NCI-H2171 treated with DMSO at 0.1 percent for 48 hours (cell line): ENCODE data around the gene P3R3URF.
"Not testable (repeated sequence)": the region's sequence is repeated elsewhere in the genome, so short reads cannot be mapped to it uniquely, and the experiment has no call there.

Experiments
- DNase-seq: peaks from one replicate; lab custom pipeline; 2025; lab: John Stamatoyannopoulos, UW

P3R3URF gene

DNA sequence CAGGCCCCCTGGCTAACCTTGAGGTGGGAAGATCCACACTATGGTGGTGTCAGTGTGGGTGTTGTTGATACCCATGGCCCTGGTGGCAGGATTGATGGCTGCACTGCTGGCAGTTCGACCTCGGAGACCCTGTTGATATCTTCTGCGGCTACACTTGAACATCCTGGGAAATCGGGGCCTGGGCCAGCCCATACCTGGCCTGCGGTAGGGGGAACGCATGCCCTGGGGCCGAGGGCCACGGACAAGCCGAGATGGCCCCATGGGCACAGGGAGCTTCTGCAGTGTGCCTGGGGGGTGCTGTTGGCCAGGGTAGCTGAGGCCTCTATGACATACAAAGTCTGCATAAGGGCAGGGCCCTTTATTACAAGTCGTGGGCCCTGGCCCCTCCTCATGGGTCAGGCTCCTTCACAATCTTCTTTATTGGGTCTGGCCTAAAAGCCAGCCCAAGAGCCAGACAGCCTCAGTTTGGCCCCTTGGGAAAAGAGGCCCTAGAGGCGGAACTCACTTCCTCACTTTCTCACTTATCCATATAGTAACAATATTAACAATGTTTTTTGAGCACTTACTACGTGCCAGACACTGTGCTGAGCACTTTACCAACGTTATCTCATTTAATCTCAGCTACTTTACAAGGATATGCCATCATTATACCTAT, at the start of gene P3R3URF:
TSS of gene P3R3URF (minus strand) at position 278 of the 655 bp plus-strand sequence. CDS start at position 261, 17 bp downstream.
- DNase-seq, result no peak

DNA sequence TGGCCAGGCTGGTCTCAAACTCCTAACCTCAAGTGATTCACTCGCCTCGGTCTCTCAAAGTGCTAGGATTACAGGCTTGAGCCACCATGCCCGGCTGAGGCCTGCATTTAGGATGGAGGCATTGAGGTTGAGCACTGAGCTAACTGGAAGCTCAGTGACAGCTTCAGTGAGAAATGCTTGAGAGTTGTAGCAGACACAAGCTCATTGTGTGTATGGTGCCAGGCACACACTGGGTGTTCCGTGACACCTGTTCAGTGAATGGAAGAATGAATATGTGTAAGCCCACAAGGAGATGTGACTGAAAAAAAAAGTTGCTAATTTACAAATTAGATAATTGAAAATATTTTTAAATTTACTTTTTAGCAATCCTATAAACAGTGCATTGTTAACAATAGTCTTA, 48.7 kb upstream of the P3R3URF start:
- no peak for DNase-seq

DNA sequence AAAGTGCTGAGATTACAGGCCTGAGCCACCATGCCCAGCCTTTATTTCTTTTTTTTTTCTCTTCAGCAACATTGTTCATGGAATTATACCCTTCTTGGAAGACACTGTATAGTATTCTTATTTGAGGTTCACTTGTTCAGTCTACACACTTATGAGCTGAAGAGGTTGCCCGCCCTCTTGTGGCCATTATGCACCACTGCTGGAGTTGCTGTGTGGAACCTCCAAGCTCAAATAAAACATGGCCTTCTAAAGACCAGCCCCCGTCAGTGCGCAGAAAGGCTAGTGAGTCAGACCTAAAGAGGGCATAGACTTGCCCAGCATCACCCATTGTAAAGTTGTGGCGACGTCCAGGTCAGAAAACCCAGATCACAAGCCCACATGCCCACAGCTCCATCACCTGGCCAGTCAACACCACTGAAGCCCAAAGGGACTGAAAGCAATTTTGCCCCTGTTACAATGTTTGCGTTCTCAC, 47.2 kb upstream of the P3R3URF start:
- peak; percentile 80 for DNase-seq

DNA sequence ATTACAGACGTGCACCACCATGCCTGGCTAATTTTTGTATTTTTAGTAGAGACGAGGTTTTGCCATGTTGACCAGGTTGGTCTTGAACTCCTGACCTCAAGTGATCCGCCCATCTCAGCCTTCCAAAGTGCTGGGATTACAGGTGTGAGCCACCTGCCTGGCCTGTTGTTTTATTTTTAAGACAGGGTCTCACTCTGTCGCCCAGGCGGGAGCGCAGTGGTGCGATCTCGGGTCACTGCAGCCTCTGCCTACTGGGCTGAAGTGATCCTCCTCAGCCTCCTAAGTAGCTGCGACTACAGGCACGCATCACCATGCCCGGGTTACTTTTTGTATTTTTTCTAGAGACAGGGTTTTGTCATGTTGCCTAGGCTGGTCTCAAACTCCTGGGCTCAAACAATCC, 46.8 kb upstream of the P3R3URF start:
- not testable (repeated sequence) for DNase-seq

DNA sequence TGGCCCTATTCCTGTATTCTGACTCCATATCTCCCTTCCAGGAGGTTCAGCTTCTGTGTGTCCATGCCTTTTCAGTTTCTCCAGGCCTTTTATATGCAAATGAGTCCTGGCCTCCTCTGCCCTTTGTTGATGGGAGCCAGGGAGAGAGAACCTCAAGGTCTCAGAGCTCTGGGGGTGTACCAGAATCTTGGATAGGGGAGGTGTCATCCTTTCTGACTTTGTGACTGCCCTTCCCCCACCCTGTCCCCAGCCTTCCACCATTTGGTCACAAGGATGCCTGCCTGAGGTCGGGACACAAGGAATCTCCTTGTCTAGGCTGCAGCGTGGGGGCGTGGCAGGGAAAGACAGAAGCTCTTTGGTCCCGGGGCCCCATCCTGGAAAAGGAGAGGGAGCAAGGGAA, 45.5 kb upstream of the P3R3URF start:
- no peak for DNase-seq

DNA sequence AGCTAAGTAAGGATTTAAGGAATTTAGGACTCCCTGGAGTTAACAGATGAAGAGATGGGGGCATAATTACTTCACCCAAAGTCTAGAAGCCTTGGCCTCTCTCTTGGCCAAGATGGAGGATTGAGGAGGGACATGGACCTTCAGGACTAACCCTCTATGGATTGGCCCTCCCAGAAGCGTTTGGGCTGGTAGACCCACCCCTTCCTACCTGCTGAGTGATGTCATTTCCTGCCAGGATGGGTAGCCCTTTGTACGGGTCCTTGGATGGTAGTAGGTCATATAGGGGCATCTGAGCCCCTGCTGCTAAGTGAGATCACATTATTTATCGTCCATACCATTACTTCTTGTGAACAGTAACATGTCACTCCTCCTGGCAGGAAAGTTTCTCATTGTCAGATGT, 44.5 kb upstream of the P3R3URF start:
- DNase-seq, result no peak

DNA sequence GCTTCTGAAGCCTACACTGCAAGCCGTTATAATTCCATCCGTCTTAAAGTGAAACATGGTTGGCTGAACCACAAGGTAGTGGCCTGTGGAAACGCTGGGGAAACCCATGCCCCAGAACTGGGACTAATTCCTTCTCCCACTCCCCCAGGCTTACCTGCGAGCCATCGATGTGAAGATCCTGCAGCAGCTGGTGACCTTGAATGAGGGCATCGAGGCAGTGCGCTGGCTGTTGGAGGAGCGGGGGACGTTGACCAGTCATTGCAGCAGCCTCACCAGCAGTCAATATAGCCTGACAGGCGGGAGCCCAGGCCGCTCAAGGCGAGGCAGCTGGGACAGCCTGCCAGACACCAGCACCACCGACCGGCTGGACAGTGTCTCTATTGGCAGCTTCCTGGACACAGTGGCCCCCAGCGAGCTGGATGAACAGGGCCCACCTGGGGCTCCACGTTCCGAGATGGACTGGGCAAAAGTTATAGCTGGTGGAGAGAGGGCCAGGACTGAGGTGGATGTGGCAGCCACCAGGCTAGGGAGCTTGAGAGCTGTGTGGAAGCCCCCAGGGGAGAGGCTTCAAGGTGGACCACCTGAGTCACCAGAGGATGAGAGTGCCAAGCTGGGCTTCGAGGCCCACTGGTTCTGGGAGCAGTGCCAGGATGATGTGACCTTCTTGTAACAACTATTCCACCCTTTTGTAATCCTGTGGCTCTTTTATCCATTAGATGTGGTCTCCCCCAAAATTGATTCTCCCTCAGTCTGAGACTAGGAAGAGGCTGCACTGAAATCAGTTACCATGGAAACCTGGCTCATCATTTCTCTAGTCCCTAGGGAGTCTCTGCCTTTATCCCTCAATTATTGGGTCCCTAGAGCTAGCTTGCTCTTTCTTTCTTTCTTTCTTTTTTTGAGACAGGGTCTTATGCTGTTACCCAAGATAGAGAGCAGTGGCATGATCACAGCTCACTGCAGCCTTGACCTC, 43.5 kb upstream of the P3R3URF start:
- DNase-seq, result peak; percentile 16

DNA sequence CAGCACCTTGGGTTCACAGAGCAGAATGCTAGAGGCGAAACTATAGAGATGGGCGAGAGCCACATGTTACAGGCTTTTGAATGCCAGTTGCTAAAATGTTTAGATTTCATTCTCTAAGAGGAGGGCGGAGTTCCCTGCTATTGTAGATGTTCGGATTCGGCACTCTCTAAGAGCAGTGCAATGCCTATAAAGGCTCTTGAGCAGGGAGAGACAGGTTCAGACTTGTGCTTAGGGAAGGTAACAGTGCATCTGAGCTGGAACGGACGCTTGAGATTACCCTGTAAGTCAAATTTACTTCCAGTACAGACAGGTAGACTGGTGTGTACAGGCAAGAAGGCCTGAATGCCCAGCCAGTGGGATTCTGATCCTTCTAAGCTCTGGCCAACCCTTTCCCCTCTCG, 42.2 kb upstream of the P3R3URF start:
- DNase-seq, result peak; percentile 78

DNA sequence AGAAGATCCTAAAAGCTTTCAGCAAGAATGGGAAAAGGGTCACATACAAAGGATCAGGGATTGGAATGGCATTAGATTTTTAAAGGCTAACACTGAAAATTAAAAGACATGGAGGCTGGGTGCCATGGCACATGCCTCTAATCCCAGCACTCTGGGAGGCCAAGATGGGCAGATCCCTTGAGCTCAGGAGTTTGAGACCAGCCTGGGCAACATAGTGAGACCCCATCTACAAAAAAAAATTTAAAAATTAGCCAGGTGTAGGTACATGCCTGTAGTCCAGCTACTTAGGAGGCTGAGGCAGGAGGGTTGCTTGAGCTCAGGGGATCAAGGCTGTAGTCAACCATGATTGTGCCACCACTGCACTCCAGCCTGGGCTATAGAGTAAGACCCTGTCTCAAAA, 39.2 kb upstream of the P3R3URF start:
- DNase-seq, result no peak

DNA sequence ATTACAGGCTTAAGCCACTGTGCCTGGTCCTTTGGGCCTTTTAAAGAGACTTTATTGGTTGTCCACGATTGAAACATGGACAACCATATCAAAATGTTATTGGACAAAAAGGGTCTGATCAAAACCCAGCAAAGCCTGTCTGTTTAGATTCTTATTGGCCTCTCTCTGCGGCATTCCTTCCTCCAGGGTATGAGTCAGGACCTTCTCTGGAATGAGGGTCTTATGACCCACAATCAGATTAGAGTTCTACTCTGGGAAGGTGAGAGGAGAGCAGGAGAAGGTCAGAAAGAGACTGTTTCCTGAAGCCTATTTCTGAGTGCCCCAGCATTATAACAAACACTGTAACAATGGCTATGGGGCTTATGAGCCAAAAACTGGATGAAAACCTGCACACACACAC, 34.8 kb upstream of the P3R3URF start:
- no peak for DNase-seq

DNA sequence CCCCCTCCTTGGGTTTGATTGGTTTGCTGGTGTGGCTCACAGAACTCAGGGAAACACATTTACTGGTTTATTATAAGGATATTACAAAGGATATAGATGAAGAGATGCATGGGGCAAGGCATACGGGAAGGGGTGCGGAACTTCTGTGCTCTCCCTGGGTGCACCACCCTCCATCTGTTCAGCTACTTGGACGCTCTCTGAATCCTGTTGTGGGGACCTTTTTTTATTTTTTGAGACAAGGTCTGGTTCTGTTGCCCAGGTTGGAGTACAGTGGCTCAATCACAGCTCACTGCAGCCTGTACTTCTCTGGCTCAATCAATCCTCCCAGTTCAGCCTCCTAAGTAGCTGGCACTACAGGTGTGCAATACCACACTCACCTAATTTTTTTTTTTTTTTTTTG, 34.3 kb upstream of the P3R3URF start:
- DNase-seq, result peak; percentile 49

DNA sequence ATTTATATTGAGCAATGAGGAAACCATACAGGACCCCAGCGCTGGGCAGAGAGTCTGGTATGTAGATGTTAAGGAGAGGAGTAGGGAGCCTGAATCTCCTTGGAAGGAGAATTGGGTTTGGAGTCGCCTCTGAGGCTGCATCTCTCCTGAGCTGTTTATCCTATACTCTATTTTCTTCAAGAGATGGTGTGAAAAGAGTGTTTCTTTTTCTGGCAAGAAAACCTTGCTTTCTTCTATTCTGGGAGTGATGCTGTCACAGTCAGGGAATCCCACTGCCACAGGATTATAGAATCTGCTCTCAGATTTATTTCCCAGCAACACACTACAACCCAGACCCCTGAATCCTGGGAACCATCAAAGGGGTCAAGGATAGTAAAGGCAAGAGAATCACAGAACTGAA, 30.1 kb upstream of the P3R3URF start:
- no peak for DNase-seq

DNA sequence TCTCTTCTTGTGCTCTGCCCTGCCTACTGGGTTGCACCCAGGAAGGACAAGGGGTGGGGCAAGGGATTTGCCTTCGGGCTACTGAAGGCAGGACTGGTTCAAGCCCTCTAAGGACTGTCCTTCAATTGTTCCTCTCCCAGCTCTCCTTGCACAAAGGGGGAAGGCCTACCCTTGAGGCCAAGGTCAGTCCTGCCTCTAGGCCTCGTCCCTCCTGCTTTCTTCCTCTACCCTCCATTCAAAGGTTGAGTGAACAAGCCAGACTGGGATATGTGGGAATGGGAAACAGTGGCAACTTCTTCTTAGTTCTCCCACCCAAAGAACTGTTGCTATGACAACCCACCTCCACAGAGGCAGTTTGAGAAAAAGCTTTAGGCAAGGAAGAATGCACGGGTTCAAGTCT, 29.5 kb upstream of the P3R3URF start:
- no peak for DNase-seq

DNA sequence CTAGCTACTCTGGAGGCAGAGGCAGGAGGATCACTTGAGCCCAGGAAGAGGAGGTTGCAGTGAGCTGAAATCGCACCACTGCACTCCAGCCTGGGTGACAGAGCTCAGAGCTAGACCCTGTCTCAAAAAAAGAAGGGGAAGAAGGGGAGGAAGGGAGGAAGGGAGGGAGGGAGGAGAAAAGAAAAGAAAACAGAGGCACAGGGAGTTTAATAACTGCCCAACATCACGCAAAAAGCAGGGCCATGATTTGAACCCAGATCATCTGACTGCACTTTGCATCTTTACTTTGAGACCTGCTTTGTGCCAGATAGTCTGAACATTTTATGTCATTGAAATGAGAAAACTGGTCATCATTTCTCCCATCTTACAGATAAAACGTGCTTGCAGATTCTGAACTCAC, 28.9 kb upstream of the P3R3URF start:
- DNase-seq, result no peak

DNA sequence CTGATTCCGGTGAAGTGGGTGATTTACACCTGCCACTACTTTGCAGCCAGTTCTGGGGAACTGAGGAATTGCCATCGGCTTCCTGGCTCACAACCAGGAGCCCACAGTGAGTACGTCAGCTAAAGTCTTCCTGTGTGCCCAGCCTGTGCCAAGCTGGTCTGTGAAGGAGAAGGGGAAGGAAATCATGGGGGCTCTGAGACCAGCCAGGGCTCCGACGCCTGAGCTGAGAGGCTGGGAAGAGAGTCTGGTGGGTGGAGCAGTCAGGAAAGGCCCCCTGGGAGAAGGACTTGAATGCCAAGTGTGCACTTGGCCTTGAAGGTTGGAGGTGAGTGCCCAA, 28.1 kb upstream of the P3R3URF start:
- DNase-seq, result peak; percentile 48

DNA sequence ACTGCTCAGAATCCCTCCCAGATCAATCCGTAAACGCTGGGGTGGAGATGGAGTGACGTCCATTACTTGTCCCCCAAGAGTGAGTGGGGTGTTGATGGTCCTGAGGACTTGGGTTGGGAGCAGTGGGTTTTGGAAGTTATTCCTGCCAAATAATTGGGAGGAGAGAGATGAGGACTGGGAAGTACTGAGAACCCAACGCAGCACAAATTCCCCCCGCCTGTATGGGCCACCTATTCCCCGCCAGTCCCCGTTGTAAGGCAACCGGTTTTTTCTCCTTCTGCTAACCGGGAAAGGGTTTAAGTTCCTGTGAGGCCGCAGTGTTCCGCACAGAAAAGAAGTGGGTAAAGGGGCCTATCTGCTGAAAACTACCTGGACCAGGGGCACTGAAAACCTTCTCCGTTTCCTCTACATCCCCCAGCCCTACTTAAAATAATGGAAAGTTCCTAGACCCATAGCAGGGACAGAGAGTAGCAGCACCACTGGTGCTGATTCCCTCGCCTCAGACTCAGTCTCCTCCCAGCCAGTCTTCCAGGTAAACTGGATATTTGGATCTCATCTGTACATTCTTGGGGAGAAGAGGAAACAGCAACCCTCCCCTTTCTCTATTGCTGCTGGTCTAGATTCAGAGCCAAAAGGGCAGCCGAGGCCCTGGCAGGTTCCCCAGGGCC, 27.6 kb upstream of the P3R3URF start:
- DNase-seq, result no peak

DNA sequence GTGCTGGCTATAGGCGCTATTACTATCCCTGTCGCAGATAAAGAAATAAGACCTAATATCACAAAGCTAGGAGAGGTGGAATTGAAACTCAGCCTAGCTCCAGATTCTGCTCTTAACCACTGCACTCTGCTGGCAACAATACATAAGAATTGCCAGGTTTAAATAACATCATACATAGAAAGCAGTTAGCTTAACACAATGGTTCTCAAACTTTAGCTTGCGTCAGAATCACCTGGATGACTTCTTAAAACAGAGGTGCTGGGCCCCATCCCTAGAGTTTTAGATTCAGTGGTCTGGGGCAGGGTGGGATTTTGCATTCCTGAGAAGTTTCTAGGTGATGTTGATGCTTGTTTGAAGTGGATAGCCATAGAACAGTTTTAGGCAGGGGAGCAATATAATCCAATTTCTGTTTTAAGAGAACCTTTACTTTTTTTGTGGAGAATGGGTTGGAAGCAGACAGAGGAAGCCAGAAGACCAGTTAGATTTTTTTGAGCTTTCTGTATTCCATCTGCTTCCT, 23.0 kb upstream of the P3R3URF start:
- DNase-seq, result no peak

DNA sequence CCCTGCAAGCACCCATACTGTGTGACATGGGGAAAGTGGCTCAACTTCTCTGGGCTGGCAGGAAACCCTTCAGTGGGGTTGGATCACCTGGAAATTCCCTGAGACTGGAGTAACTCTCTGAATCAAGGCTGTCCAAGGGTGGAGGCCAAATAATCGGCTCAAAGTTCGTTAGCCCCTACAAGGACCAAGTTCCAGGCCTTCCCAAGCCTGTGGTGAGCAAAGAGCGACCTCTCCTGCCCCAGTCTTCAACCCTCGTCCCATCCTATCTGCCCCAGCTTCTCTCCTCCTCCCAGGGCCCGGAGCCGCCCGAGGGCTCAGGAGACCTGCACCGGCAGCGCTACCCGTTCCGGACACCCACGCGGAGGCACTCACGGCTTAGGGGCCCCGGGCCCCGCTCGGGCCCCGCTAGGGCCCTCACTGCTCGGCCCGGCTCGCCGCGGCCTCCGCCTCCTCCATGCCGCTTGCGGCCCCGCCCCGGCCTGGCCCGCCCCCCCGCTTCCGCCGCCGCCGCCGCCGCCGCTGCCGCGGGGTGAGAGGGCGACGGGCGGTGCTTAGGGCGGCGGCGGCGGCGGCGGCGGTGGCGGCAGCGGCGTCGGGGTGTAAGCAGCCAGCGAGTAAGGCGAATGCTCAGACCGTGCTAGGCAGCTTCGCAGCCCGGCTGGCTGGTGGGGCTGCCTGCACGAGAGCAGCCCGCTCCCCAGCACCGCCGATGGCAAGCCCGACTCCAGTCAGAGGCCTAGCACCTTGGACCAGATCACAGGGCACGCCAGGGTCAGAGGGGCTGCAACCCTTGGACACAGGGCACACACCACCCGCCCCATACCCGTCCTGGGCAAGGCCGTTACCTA, 21.9 kb upstream of the P3R3URF start, which contains the start of gene POMGNT1:
TSS of gene POMGNT1 (minus strand) at position 471 of the 848 bp plus-strand sequence. CDS start 613 bp downstream, outside the sequence.
- peak; percentile 55 for DNase-seq

DNA sequence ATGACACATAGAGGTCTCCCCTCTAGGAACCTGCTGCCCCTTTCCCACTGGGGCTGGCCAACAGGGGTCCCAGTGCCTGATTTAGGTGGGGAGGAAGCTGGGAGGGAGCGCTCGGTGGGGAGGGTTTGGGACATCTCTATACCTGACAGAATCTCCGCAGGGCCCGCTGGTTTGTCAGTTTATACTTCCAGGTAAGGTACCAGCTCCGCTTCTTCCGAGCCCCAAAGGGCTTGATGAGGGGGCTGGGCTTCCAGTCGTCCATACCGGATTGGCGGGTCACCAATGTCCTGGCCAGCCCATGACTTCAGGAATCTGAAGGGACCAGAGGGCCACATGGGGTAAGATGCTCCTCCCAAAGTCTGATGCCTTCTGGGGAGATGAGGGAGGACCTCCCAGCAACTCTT, 21.3 kb upstream of the P3R3URF start:
- DNase-seq, result no peak

DNA sequence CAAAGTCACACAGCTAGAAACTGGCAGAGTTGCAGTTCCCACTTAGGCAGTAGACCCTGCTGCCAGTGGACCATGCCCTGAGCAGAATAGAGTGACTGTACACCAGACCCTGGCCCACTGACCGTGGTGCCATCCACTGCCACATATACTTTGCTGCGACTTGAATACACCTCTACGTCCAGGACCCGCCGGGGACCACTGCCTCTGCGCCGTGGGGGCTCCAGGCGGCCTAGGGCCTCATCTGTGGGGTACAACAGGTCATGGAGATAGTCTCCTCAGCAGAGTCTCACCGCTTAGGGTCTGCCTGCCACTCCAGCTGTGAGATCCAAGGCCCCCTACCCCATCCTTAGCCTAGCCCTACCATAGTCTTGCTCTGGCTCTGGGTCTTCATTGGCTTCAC, 20.3 kb upstream of the P3R3URF start:
- no peak for DNase-seq

DNA sequence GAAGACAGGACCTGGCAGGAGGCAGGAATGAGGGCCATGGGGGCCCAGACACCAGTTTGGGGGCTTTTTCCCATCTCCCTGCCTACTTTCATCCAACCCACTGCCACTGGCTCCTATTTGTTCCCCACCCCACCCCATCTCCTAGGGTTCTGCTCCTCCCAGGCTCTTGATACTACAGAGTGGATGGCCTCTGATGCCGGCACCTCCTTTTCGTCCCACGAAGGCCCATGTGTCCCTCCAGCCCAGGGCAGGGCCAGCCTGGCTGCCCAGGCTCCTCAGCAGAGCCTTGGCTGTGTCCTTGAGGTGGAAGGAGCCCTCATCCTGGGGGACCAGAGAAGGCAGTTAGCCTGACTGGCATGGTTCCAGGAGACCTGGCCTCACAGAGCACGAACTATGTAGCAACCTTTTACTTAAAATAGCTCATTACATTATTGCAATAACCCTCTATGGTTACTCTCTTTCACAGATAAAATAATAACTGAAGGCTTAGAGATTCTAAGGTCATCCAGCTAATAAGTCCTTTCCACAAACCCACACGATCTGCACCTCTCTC, 18.4 kb upstream of the P3R3URF start:
- DNase-seq, result no peak
